ENCODE results near the gene ATP2A3.

- TF ChIP-seq CTCF (IDR thresholded peaks at IDR 0.05), result no peak
- no peak for TF ChIP-seq POLR2AphosphoS5 (IDR thresholded peaks at IDR 0.05)
Observed at GRCh38 chr17:4006165-4006589, 41.9 kb upstream of the ATP2A3 start.

Data from breast epithelium (tissue), 3 donors.